ENCODE results near the gene SUSD1. TPM values are rescaled to one million over a fixed set of nuclear protein-coding genes. Genes with fewer than 3 reads are reported as not detected.

The SUSD1 gene
- total and polyA plus RNA-seq, 8 donors: 1.6 to 50.4 (median 21.1) TPM

- no peak for TF ChIP-seq POLR2AphosphoS5 (IDR thresholded peaks at IDR 0.05)
- TF ChIP-seq POLR2A (IDR thresholded peaks at IDR 0.05): no peak
- TF ChIP-seq CTCF (IDR thresholded peaks at IDR 0.05): no peak
- no peak for TF ChIP-seq EP300 (IDR thresholded peaks at IDR 0.05)
- 88 to 95% (median 90%) methylated on average over 11 of the region's 11 CpGs for WGBS, 5 donors
- intact Hi-C loops (cut with DNase I; ENCODE audit: low total_unique reads): no loop called here
- Histone ChIP-seq H3K36me3 (no peaks in the 10 kb centered on the region), H3K27me3 (no peaks in the 10 kb centered on the region), H3K4me1 (peaks cover 3 to 12% (median 5%) of the 10 kb centered on the region in 4 donors), H3K27ac (no peak overlapping the region), H3K9me3 (no peaks in the 10 kb centered on the region), H3K4me3 (no peak overlapping the region)
- DNase-seq: no peak
Observed at GRCh38 chr9:112006361-112007020, 168.6 kb downstream of the SUSD1 start.

DNA sequence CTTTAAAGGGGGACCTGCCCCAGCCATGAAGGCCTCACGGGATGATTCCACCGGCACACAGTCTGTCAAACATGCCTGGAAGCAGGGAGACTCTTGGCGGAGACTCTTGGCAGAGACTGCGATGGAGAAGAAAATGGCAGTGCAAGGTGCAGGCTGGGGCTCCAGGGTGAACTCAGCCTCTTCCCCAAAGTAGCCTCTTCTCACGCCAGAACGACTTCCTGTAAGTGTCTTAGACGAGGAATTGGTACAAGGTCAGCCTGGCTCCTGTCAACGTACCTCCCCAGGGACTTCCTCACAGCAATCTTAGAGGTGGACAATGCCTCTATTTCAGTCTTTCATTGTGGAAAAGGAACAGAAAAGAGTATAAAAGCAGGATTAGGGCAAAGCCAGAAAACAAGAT lies 169.2 kb downstream of the SUSD1 start:
- Histone ChIP-seq H3K9me3 (no peaks in the 10 kb centered on the region), H3K27me3 (no peaks in the 10 kb centered on the region), H3K27ac (no peak overlapping the region), H3K4me1 (peaks cover 0 to 6% (median 2%) of the 10 kb centered on the region in 4 donors), H3K36me3 (no peaks in the 10 kb centered on the region), H3K4me3 (no peak overlapping the region)
- no peak for DNase-seq
- WGBS, 5 donors: 77 to 89% (median 80%) methylated on average over 8 of the region's 8 CpGs
- intact Hi-C loops (cut with DNase I; ENCODE audit: low total_unique reads): no loop called here
- TF ChIP-seq POLR2AphosphoS5 (IDR thresholded peaks at IDR 0.05): no peak
- no peak for TF ChIP-seq CTCF (IDR thresholded peaks at IDR 0.05)
- no peak for TF ChIP-seq EP300 (IDR thresholded peaks at IDR 0.05)
- TF ChIP-seq POLR2A (IDR thresholded peaks at IDR 0.05): no peak

DNA sequence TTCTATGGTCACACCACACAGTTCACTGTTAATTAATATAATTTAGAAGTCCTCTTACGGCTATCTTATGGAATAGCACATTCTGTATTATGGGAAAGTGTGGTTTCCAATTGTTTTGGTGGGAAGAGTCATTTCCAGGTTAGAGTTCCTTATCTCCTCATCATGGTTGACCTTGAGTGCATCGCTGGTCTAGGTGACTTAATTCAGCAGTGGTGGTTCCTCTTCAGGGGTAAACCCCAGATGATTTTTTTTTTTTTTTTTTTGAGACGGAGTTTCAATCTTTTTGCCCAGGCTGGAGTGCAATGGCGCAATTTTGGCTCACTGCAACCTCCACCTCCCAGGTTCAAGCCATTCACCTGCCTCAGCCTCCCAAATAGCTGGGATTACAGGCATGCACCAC lies 171.6 kb downstream of the SUSD1 start:
- Histone ChIP-seq H3K4me1 (peaks cover 0 to 4% (median 0%) of the 10 kb centered on the region in 4 donors), H3K9me3 (no peaks in the 10 kb centered on the region), H3K36me3 (no peaks in the 10 kb centered on the region), H3K4me3 (no peak overlapping the region), H3K27me3 (no peaks in the 10 kb centered on the region), H3K27ac (no peak overlapping the region)
- WGBS, 5 donors: 89 to 98% (median 95%) methylated on average over 4 of the region's 4 CpGs
- intact Hi-C loops (cut with DNase I; ENCODE audit: low total_unique reads): no loop called here
- TF ChIP-seq POLR2A (IDR thresholded peaks at IDR 0.05) (no peak), POLR2AphosphoS5 (IDR thresholded peaks at IDR 0.05) (no peak), CTCF (IDR thresholded peaks at IDR 0.05) (no peak), EP300 (IDR thresholded peaks at IDR 0.05) (no peak)
- no peak for DNase-seq

GRCh38 chr9:112002847-112003457 lies 172.1 kb downstream of the SUSD1 start:
- peaks cover 0 to 4% (median 0%) of the 10 kb centered on the region in 4 donors for H3K4me1 ChIP-seq
- H3K36me3 ChIP-seq: no peaks in the 10 kb centered on the region
- no peak overlapping the region for H3K27ac ChIP-seq
- H3K9me3 ChIP-seq: no peaks in the 10 kb centered on the region
- no peak for DNase-seq
- 90 to 93% (median 92%) methylated on average over 11 of the region's 11 CpGs for WGBS, 5 donors
- intact Hi-C loops (cut with DNase I; ENCODE audit: low total_unique reads): no loop called here
- TF ChIP-seq POLR2A (IDR thresholded peaks at IDR 0.05): no peak
- no peak for TF ChIP-seq CTCF (IDR thresholded peaks at IDR 0.05)
- no peak for TF ChIP-seq POLR2AphosphoS5 (IDR thresholded peaks at IDR 0.05)
- no peak for TF ChIP-seq EP300 (IDR thresholded peaks at IDR 0.05)
- H3K27me3 ChIP-seq: no peaks in the 10 kb centered on the region
- no peak overlapping the region for H3K4me3 ChIP-seq

Data from stomach (tissue), 9 donors.